GM10266 (cell line): ENCODE measurements around the gene INPP4B.

Experiments used
- DNase-seq: peaks from one replicate; pipeline ENCODE4 v3.0.0; 2012; ENCODE audit errors: extremely low spot score
- TF ChIP-seq, protein P1 (sequence below): IDR thresholded peaks from 2 replicates; pipeline ENCODE4 v1.5.1; 2012; ENCODE audit warnings: mild to moderate bottlenecking, low read depth; ENCODE audit not compliant: control insufficient read depth, insufficient read depth; ENCODE audit errors: missing control alignments

Gene INPP4B

DNA sequence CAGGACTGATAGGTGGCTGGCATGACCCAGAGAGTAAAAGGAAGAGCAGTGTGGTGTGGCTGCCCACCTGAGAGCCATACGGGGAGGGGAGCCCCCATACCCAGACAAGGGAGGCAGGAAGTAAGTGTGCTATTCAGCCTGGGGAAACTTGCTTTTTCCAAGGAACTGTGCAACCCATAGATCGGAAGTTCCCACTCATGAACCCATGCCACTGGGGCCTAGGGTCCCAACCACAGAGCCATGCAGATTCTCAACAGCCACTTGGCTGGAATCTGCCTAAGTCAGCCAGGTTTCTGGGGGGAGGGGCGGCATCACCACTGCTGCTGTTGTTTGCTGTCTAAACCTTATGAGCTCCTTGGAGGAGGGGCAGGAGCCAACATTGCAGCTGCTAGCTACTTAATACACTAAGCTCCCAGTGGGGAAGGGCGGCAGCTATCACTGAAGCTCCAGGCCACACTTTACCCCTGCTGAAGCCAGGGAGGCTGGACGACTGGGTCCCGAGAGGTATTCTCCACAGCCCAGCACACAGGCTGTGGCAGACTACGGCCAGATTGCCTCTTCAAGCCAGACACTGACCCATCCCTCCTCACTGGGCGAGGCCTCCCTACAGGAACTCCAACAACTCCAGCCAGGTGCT lies 410.4 kb downstream of the INPP4B start:
- no peak for DNase-seq
- TF ChIP-seq, protein P1, sequence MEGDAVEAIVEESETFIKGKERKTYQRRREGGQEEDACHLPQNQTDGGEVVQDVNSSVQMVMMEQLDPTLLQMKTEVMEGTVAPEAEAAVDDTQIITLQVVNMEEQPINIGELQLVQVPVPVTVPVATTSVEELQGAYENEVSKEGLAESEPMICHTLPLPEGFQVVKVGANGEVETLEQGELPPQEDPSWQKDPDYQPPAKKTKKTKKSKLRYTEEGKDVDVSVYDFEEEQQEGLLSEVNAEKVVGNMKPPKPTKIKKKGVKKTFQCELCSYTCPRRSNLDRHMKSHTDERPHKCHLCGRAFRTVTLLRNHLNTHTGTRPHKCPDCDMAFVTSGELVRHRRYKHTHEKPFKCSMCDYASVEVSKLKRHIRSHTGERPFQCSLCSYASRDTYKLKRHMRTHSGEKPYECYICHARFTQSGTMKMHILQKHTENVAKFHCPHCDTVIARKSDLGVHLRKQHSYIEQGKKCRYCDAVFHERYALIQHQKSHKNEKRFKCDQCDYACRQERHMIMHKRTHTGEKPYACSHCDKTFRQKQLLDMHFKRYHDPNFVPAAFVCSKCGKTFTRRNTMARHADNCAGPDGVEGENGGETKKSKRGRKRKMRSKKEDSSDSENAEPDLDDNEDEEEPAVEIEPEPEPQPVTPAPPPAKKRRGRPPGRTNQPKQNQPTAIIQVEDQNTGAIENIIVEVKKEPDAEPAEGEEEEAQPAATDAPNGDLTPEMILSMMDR = no peak

DNA sequence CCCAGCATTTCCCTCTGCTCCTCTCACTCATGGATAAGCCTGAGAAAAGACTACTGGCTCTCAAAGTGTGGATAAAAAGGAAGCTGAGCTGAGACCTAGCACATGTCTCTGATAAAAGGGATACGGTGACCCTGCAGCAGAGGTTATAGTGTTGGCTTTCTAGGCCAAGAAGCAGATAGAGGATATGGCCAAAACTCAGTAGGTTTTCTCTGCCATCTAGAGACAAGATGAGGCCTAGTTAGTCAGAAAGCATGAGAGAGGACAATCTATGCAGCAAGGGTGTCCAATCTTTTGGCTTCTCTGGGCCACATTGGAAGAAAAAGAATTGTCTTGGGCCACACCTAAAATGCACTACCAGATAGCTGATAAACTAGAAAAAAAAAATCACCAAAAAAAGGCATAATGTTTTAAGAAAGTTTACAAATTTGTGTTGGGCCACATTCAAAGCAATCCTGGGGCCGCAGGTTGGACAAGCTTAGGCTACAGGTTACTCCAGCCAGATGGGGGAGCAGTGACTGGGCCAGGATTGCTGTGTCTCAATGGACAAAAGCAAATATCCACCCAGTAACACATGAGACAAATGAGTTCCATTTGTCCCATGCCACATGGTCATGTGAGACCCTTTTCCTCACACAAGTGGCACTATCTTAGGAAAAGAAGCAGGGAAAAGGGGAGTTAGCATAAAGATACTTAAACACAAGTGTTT lies 411.4 kb downstream of the INPP4B start:
- no peak for DNase-seq
- TF ChIP-seq, protein P1 = no peak

DNA sequence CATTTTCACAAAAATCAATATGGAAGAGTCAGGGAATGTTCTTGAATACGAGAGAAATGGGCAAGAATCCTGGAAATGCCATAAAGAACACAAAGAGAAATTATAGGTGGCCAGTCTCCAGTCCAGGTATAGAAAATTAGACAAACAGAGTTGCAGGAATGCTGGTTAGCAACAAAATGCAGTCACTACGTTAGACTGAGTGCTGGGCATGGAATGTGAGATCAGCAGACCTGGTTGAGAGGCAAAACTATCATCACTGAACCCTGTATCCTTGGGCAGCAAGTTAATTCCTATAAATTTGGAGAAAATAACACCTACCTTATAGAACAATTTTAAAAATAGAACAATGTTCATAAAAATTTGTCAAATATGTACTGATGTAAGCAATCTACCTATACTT lies 417.4 kb downstream of the INPP4B start:
- no peak for DNase-seq
- TF ChIP-seq, protein P1 = no peak

DNA sequence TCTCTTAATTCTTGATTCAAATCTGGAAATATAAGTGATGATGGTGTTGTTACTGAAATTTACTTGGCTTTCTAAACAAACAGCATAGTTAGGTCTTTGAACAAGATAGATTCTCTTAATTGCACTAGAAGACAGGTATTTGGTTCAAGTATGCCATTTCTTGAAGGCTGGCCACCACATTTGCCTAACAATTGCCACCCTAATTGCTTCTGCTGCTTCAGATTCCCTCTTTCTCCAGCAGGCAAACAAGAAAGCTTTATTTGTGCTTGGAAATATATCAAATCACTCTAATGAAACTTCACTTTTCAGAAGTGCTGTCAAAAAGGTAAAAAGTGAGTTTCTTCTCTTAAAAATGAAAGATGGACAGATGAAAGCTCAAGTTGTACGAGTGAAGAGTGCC lies 418.6 kb downstream of the INPP4B start:
- DNase-seq = no peak
- TF ChIP-seq, protein P1 = no peak

DNA sequence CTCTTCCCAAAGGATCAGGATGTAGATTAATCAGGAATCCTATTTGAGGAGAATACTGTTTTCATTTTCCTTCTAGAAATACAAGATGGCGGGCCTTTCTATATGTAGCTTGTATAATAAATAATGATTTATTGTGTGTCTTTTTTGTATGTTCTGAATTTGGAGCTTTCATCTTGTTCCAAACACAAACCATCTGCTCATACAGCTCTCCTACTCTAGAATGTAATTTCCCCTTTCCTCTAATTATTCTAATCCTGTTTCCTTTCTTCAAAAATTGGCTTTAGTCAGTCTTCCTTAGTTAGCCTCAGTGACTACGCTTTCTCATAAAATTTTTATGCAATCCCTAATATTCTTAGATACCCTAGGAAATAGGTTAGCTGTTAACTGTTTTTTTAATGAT lies 422.2 kb downstream of the INPP4B start:
- DNase-seq = no peak
- TF ChIP-seq, protein P1 = no peak

DNA sequence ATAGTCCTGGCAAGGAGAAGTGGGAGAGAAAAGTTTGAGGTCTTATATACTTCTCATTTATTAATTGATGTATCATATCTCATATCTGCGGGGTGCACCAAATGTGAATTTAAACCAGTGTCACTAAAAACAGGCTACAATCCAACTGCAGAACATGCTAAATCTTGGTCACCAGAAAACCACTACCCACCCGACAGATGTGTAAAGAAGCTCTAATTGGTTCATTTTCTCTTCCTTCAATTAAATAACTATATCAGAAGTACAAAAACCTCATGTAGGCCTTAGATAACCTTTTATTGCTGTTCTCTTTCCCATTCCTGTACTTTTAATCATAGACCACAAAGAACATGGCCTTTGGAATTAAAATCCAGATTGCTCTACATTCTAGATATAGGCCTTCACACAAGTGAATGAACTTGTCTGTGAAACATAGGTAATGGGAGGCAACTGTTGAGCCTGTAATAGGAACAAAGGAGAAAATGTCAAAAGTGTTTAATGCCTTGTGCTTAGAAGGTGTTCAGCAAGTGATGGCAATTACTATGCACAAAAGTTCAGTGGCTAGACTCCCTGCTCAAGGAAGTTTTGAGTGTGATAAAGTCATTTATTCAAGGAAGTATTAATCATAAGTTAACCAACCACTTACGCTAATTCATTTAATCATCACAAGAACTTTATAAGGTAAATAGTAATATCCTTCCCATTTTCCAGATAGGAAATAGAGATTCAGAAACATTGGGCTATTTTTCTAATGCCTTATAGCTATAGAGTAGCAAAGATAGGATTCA lies 425.6 kb downstream of the INPP4B start:
- TF ChIP-seq, protein P1 = no peak
- DNase-seq = no peak
